GM21515 (cell line): Measurements from ENCODE around the gene PRPF6.

Experiments
- ATAC-seq: cut with Tn5 transposase; IDR thresholded peaks from one replicate; pipeline ENCODE4 v1.9.1; 2021; ENCODE audit not compliant: unreplicated experiment

Gene PRPF6

DNA sequence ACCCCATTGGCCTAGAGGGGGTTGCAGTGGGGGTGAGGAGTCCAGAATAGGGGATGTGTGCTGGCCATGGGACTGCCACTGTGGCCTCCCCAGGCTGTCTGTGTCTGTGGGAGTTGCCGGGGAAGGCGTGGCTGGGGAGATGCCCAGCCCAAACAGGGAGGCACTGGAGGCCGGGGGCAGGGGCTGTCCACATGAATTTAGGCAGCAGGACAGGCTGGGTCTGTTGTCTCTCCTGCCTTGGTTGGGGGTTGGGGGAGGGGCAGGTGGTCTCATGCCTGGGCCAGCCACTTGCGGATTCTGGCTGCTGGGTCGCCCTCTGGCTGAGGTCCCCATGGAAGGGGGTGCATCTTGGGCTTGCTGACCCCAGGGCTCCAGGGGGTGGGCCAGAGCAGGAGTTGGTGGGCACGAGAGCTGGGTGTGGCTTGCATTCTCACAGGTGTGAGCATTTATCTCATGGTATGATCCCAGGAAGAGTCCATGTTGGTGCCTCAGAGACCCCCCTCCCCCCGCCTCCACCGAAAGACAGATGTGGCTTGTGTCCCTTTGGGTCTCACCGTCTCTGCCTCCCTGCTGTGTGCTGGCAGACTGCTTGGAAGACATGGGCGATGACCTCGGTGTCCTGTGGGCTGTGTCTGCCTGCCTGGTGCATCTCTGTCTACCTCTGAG is 64.5 kb downstream of the PRPF6 start:
- no peak for ATAC-seq

DNA sequence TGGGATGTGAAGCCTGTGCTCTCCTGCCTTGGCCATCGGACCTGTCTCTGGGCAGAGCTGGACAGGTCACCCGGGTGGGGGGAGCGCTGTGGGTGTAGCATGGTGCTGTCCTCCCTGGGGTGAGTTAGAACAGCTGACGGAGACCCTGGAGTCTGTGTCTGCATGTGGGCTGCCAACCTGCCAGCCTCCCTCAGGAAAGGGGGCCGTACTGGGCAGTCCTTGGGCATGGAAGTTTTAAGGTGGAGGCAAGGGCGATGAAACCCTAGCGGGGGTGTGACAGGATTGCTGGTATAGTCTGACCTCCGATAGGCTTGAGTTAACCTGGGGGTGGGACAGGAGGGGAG is 66.1 kb downstream of the PRPF6 start:
- no peak for ATAC-seq

DNA sequence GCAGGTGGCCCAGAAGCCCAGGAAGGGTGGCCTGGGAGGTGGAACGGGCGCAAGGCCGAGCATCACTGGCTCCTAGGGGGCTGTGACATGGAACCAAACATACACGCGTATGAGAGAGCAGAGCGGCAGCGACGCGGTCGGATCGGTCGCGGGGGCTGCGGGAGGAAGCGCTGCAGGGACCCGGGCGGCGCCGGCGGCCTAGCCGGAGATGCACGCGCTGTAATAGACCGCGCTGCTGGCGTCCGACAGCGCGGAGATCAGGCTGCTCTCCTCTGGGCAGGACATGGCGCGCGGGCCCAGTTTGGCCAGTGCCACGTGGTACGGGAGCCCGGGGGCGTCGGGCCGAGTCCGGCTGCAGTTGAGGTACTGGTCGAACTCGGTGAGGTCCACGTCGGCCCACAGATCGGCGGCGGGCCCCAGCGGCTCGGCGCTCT is 67.1 kb downstream of the PRPF6 start:
- ATAC-seq, result no peak

DNA sequence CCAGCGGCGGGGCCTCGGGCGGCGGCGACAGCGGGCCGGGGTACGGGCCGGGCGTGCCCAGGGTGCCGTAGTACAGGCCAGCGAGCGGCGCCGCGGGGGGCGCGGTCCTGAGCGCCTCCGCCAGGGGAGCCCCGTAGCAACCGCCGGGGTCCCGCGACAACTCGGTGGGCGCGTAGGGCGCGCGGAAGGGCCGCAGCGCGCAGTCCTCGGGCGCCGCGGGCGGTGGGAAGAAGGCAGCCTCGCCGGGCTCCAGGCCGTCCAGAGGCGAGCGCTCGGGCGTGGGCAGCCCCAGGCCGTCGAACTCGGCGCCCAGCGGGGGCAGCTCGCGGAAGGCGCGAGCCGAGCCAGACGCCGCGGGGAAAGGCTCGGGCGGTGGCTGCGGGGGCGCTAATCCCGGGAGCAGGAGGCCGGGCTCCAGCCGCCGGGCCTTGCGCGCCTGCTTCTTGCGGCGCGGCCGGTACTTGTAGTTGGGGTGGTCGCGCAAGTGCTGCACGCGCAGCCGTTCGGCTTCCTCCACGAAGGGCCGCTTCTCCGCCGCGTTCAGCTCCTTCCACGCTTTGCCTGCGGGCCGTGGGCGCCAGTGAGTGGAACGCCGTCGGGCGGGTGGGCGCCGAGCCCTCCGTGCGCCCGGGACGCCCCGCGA is 67.6 kb downstream of the PRPF6 start:
- ATAC-seq, result no peak

DNA sequence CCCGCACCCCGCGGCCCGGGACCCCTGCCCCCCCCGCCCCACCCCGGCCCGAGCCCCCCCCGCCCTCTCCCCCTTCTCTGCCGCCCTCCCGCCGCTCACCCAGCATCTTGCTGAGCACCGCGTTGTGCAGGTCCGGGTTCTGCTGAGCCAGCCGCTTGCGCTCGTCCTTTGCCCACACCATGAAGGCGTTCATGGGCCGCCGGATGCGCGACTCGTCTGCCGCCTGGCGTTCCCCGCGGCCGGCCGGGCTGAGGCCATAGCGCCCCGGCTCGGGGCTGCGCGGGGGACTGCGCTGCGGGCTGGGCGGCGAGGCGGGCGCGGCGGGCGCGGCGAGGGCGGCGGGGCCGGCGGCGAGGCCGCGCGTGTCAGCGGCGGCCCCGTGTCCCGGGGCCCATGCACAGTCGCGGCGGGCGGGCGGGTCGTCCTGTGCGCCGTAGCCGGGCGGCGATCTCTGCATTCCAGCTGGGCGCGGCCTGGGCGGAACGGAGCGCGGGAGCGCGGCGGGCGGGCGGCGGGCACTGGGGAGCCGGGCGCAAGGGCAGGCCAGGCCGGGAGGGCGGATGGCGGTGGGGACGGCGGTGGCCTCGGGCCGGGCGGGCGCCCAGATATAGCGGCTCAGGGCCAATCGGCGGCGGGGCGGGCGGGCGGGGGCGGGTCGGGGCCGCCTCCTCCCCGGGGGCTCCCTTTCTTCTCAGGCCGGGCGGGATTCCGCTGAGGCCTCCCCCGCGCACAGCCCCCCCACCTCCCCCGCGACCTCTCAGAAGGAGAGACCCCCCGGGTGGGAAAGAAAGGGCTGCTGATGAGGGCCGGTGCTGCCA is 68.3 kb downstream of the PRPF6 start, which contains the start of gene SOX18:
TSS of gene SOX18 (minus strand) at position 580 of the 818 bp plus-strand sequence. CDS start at position 457, 123 bp downstream.
- no peak for ATAC-seq

DNA sequence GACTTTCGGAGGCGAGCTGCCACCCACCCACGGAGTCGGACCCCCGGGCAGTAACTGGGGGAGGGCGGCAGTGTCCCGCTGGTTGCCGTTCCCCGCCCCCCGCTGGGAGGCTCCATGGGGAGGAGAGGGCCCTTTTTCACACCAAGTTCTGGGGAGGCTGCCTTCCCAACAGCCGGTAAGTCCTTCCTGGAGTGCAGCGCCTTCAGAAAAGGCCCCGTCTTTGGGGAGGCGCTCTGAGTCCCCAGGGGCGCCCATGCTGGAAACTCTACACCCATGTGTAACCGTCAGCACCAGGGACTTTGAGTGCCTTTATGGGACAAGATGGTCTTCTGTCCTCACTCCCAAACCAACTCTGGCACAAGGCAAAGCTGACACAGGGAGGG is 68.9 kb downstream of the PRPF6 start:
- ATAC-seq, result no peak

DNA sequence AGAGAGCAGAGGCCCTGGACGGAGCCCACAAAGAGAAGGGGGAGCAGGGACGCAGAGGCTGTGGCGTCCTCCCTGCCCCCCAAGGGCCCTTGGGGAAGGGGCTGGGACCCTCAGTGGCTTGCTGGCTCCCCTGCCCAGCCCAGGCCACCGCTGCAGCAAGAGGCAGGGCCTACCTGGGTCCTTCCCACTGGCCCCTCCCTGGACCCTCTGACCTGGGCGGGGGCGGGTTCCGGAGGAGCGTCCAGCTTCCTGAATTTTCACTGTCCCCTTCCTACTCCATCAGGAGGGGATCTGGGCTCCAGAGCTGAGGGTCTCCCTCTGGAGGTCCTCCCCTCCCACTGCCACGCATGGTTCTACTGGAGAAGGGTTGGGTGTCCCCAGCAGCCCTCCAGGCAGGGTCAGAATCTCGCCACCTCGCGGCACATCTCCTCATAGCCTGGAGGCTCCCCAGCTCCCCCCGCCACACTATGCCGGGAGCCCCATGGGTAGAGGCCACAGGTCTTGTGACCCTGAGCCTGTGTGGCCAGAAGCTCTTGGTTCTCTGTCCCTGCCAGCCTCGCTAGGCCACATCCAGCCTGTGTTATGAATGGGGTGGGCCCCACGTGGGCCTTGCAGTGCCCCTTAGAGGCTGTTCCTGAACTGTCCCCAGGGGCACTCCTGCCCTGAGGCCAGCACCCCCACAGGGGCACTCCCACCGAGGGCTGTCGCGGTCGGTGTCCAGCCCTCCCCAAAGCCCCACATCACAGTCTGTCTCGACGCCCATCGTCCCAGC is 69.5 kb downstream of the PRPF6 start:
- ATAC-seq, result no peak

DNA sequence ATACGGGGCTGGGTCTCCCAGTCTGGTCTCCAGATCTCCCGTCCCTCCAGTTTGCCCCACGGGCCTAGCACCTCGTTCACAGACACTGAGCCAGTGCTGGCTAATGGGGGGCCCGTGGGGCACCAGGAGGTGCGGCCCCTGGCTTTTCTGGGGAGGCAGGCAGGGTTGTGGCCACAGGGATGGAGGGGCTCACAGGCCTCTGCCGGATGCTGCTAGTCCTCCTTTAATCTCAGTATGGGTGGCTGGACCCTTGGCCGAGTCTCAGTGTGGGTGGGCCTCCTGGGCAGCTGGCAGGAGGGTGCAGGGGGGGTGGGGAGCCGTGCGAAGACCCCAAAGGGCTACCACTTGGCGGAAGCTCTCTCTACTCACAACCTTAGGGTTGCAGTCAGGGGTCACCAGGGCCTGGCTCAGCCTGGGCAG is 70.1 kb downstream of the PRPF6 start:
- ATAC-seq, result no peak

DNA sequence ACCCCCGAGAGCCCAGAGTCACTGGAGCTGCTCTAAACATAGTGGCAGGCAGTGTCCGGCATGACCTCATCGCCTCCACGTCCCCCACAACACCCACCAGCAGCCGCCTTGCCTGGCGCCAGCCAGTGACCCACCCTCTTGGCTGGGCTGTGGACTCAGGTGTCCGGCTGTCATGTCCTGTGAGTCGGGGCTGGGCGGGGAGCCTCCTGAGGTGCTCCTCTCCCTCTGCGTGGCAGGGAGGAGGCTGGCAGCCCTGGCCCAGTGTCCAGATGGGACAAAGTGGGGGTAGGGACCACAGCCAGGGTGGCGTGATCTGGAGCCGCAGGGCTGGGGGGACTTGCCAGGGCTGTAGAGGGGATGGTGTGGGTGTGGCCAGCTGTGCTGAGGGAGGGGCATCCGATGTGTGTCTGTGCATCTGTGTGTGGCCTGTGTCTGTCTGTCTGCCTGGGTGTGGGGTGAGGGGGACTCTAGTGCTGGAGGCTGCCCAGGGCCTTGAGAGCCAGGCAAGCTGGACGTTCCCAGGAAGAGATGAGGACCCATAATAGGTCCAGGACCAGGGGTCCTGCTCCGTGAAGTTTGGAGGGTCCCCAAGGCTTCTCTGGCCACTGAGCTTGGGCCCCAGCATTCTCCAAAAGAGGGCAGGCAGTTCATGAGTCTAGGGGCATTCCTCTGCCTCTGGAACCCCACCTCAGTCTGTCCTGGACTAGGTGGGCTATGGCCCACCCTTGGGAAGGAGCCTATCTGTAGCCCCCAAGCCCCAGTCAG is 70.8 kb downstream of the PRPF6 start:
- no peak for ATAC-seq

DNA sequence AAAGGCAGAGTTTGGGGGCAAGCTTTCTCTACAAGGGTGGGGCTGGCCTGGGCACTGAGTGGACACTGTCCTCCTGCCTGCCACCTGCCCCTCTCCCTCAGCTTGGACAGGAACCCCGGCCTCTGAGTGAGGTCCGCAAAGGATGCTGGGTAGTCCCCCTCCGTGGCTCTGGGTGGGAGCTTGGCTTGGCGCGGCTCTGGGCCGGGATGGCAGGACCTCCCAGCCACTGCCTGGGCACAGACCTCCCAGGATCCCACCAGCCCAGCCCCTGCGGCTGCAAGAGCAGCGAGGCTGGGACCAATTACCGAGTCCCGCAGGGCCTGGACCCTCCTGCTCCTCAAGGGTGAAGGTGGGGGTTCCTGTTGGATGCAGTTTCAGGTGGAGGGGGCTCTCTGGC is 71.4 kb downstream of the PRPF6 start:
- ATAC-seq, result no peak

DNA sequence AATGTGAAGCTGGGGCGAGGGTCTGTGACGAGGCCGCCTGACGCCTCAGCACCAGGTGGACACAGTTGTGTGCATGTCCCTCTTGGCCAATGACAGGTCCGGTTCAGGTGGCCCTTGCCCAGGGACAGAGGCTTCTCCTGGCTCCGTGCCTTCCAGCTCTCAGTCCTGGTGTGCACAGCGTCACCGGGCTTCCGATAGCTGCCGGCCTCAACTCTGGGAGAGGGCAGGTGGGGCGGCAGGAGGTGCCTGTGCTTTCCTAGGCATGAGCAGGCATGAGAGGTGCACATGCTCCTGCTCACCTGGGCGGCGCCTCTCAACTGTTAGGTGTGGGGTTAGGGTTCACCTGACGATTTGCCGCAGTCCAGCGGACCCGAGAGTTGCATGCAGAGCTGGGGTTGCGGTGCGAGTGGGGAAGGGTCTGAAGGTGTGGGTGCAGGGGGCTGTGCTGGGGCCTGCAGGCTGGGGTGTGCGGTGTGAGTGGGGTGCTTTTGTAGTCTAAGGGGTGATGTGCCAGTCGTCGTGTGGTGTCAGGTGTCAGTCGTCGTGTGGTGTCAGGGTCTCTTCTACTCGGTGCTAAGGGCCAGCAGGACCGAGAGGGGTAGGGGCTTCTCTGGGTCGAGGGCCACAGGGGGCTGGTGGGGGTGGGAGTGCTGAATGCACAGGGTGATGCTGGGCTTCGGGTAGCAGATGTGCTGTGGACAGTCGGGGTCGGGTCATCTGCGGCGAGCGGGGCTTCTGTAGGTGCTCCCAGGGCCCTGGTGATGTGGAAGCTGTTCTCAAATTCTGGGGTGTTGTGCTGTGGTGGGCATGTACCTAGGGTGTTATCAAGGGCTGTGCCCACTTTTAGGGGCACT is 72.3 kb downstream of the PRPF6 start:
- no peak for ATAC-seq

DNA sequence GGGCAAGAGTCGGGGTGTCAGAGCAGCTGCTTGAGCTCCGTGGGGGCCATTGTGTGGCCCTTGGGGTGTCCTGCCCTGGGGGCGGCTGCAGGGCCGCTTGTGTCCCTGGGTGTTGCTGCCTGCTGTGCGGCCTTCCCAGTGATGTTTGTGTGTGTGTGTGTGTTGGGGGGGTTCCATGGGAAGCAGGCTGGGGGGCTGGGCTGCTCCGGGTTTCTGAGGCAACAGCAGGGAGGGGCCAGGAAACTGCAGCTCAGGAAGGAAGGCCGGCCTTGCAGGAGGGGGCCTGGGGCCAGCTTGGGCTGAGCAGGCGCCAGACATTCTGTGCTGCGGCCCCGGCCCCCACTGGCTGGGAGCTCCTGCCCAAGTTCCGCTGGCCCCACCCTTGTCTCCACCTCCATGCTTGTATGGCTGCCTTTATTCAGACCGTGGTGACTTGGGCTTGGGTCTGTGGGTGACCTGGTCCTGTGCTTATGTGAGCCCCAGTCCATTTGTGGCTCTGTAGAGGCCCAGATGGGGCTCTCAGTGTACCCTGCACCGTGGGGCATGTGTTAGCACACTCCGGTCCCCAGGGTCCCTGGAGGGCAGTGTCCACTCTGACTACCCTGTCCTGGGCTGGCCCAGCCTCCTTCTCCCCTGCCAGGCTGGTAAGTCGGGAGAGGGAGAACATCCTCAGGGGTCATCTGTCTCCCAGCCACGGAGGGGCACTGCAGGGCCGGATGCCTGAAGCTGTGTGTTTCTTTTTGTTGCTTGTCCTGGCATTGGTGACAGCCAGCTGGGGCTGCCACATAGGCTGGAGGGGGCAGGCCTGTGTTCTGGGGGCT is 73.1 kb downstream of the PRPF6 start:
- no peak for ATAC-seq

DNA sequence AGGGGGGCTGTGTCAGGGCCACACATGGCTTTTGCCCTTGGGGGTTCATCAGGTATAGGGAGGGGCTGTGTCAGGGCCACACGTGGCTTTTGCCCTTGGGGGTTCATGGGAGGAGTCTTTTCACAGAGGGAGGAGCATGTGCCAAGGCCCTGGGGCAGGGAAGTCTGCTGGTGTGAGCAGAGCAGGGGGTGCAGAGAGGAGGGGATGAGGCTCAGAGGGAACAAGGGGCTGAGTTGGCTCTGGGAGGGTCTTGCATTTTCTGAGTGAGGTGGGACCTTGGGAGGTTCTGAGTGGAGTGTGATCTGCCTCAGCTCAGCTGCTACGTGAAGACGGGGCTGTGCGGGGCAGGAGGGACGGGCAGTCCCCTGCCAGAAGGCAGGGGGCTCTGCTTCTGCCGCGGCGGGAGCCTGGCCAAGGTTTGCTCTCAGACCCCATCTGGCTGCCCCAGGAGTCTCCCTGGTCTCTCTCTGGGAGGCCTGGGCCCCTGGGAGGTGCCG is 74.5 kb downstream of the PRPF6 start:
- ATAC-seq, result no peak

DNA sequence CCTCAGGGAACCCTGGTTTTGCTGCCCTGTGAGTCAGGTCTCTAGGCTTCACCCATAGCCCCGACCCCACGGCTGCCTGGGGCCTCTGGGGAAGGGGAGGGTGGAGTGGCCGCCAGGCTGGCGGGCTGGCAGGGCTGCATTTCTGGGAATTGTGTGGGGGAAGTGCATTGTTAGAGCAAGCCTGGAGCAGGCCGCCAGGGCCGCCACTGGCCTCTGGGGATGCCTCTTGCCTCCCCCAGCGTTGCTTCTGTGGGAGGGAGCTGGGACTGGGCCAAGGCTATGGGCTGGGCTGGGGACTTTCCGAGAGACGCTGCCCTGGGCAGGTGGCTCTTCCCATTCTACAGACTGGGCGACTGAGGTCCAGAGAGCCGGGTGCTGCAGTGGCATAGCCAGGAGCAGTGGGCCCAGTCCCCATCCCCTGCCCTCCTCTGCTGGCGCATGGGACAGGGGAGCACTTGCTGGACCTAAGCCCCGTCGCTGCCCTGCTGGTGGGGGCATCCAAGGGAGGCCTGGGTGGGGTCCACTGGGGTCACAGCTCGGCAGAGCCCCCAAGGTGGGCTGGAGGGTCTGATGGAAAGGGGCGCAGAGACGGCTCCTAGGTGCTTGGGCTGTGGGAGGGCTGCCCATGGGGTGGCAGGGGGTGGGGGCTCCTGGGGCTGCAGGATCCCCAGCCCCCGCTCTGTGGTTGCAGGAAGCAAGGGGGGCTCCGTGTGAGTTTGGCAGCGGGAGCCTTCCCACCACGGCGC is 75.1 kb downstream of the PRPF6 start:
- no peak for ATAC-seq

DNA sequence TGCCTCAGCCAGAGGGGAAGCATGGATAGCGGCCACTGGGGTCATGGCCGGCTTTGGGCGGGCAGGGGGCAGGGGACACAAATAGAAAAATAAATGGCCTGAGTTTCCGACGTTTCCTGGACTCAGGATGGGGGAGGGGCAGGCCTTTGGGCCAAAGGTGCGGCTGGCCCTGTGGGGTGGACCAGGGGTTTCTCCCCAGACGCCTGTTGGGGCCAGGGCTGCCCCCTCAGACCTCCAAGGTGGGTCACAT is 75.6 kb downstream of the PRPF6 start:
- ATAC-seq, result no peak

DNA sequence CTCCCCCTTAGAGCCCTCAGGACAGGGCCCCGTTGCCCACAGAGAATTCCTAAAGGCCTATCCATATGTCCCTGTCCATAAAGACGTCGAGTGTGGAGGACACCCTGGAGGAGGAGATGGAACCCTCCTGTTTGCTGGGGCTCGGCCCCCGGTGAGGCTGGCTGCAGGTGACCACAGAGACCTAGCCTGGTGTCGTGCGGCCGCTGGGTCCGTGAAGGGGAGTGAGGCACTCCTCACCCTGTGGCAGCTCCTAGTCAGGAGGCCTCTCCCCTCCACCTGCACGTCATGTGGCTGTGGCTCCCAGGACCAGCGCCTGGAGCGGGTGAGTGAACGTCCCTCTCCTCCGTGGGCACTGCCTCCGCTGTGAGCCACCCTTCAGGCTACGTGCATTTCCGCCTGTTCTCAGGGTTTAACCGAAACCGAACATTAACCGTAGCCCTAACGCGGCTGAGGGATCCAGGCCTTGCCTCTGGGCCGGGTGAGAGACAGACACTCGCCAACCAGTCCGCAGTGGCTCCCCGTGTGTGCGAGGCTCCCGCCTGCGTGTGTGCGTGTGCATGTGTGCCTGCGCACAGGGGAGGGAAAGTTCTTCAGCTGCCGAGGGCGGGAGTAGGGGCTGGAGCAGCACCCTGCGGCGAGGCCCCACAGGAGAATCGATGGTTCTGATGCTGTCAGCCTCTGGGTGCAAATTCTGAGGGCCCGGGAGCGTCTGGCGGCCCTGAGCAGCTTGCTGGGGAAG is 76.1 kb downstream of the PRPF6 start:
- ATAC-seq, result no peak

DNA sequence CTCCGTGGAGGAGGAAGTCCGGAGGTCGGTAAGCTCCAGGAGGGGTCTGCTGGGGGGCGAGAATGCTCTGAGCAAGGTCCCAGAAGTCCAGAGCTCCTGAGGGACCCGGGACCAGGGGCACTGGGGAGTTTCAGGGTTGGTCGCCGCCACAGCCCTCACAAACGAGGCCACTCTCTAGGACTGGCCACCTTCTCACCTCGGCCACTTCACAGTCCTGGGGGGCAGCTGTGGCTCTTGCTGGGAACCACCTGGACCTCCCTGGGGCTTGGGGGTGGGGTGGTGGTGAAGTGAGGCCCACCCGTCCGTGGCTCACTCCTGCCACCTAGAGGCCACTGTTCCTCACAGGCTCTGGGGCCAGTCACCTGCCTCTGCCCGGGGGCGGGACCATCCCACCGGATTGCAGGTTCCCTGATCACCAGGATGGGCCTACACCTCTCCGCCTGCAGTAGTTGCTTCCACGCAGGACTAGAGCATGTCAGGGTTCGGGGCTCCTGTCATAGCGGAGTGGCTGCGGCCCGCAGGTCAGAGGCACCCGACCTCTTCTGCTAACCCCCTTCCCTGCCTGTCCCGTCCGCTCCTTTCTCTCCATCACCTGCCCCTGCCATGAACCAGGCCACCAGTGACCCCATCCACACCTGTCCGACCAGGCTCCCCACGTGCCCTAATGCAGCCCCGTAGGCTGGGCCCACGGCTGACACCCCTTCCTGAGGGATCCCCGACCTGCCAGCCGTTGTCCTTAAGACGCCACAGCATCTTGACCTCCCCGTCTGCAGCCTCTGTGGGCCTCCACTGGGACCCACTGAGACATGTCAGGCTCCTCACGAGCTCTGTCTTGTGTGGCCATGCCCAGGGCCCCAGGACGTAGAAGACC is 76.9 kb downstream of the PRPF6 start:
- peak; percentile 43 for ATAC-seq
